Thyroid gland (tissue), 4 donors: ENCODE results near the gene GOLGA6A.

Experiments
- POLR2A ChIP-seq, 2 donors: fragments of 450-650 bp; IDR thresholded peaks; one replicate each; pipeline ENCODE4 v1.6.1; 2017; ENCODE audit warnings: antibody characterized with exemption in 2 of 2, mild to moderate bottlenecking in 2 of 2, moderate library complexity in 1 of 2
- TF ChIP-seq, protein P1 (sequence below), 6 experiments: fragments of 200-600 bp in 3 of 6; fragments of 450-650 bp in 3 of 6; sonication (generic) in 3 of 6; IDR thresholded peaks; one replicate each; pipeline ENCODE4 v1.5.1; 2016 to 2019; ENCODE audit warnings: antibody characterized with exemption in 6 of 6, mild to moderate bottlenecking in 2 of 6, inconsistent platforms in 1 of 6, moderate library complexity in 1 of 6

GRCh38 chr15:74046275-74046674 lies 36.1 kb downstream of the GOLGA6A start:
- TF ChIP-seq, protein P1, sequence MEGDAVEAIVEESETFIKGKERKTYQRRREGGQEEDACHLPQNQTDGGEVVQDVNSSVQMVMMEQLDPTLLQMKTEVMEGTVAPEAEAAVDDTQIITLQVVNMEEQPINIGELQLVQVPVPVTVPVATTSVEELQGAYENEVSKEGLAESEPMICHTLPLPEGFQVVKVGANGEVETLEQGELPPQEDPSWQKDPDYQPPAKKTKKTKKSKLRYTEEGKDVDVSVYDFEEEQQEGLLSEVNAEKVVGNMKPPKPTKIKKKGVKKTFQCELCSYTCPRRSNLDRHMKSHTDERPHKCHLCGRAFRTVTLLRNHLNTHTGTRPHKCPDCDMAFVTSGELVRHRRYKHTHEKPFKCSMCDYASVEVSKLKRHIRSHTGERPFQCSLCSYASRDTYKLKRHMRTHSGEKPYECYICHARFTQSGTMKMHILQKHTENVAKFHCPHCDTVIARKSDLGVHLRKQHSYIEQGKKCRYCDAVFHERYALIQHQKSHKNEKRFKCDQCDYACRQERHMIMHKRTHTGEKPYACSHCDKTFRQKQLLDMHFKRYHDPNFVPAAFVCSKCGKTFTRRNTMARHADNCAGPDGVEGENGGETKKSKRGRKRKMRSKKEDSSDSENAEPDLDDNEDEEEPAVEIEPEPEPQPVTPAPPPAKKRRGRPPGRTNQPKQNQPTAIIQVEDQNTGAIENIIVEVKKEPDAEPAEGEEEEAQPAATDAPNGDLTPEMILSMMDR (IDR thresholded peaks at IDR 0.05) = no peak
- no peak for TF ChIP-seq POLR2A (IDR thresholded peaks at IDR 0.05)
